Activated naive CD4-positive, alpha-beta T cell treated with anti-CD3 and anti-CD28 coated beads, Interleukin-2, amount 10 ng/mL, durations not matched to agents 7 days and 5 days (primary cell): ENCODE data around the gene TNFAIP8L2.
A peak's percentile ranks its signal among the peaks of the same experiment; 100 is the strongest.

Source experiments
- CTCF ChIA-PET: fragments of 350-600 bp; sonication (Branson Sonifier 250); formaldehyde crosslinking; loops from one replicate; lab custom pipeline; 2021; ENCODE audit warnings: antibody characterized with exemption; lab: Charles Lee
- DNase-seq: peaks from one replicate; pipeline ENCODE4 v3.0.0-alpha.2; 2020
- H3K27ac Mint-ChIP-seq: one replicate; pipeline ENCODE4 v1.8.0; 2021; ENCODE audit warnings: mild to moderate bottlenecking, moderate library complexity, mixed read lengths
- H3K27me3 Mint-ChIP-seq: one replicate; pipeline ENCODE4 v1.8.0; 2021; ENCODE audit warnings: mild to moderate bottlenecking, mixed read lengths
- H3K36me3 Mint-ChIP-seq: one replicate; pipeline ENCODE4 v1.8.0; 2021; ENCODE audit warnings: mixed read lengths
- H3K4me1 Mint-ChIP-seq: one replicate; pipeline ENCODE4 v1.8.0; 2021; ENCODE audit warnings: mixed read lengths
- H3K4me3 Mint-ChIP-seq: one replicate; pipeline ENCODE4 v1.8.0; 2021; ENCODE audit warnings: mild to moderate bottlenecking, moderate library complexity, mixed read lengths
- H3K9me3 Mint-ChIP-seq: one replicate; pipeline ENCODE4 v1.8.0; 2021; ENCODE audit warnings: mixed read lengths

The TNFAIP8L2 gene

DNA sequence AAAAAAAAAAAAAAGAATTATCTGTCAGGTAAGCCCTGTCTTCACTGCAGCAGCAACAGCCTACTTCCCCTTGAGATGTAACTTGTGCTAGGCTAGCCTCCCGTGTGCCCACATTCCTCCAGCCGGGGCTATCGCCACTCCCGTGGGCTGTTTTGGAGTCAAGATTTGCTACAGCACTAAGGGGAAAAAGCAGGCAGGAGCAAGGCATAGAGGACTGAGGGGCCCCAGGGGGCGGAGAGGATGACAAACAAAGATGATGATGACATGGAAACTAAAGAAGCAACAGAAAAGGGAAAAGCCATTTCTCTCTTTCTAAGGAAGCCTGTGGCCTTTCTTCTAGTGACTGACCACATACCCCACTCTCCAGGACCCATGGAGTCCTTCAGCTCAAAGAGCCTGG, 1.9 kb downstream of the TNFAIP8L2 start:
- CTCF ChIA-PET, result interaction anchor here (1.9 to 8.9 kb wide), 2 partner anchors 58 to 94 kb away, joined by 7 to 160 read pairs; no protein-coding TSS in a partner anchor
- Mint-ChIP-seq H3K9me3 (no peaks in the 10 kb centered on the region), H3K4me1 (peaks cover 69% of the 10 kb centered on the region), H3K27ac (peak overlapping the region; percentile 94), H3K4me3 (peak overlapping the region; percentile 97), H3K27me3 (no peaks in the 10 kb centered on the region), H3K36me3 (peaks cover 53% of the 10 kb centered on the region)
- DNase-seq, result no peak

- no peaks in the 10 kb centered on the region for H3K9me3 Mint-ChIP-seq
- peaks cover 53% of the 10 kb centered on the region for H3K36me3 Mint-ChIP-seq
- no peak for DNase-seq
- peak overlapping the region; percentile 97 for H3K4me3 Mint-ChIP-seq
- CTCF ChIA-PET, result interaction anchor here (1.9 to 8.9 kb wide), 2 partner anchors 58 to 94 kb away, joined by 7 to 160 read pairs; no protein-coding TSS in a partner anchor
- H3K27me3 Mint-ChIP-seq, result no peaks in the 10 kb centered on the region
- H3K4me1 Mint-ChIP-seq, result peaks cover 71% of the 10 kb centered on the region
- H3K27ac Mint-ChIP-seq, result peak overlapping the region; percentile 94
Observed at GRCh38 chr1:151158751-151159251, 2.4 kb downstream of the TNFAIP8L2 start.

DNA sequence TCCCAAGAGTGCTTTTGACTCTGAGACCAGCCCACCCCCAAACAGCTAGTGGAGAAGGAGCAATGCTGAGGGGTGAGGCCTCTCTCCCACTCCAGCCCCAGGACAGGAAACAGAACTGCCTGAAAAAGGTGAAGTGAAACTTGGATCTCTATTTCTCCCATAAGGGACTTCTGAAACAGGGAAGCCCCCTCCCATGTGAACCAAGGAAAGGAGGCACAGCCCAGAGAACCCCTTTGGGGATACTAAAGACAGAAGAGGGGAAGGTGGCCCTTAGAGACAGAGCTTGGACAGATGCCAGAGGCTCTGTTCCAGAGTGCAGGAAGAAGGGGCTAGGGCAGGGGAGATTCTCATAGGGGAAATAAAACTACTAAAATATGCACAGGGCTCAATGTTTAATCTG, 2.9 kb downstream of the TNFAIP8L2 start:
- Mint-ChIP-seq H3K4me1 (peaks cover 75% of the 10 kb centered on the region), H3K4me3 (peak overlapping the region; percentile 41), H3K36me3 (peaks cover 58% of the 10 kb centered on the region), H3K27ac (peak overlapping the region; percentile 94), H3K9me3 (no peaks in the 10 kb centered on the region), H3K27me3 (no peaks in the 10 kb centered on the region)
- DNase-seq, result no peak
- CTCF ChIA-PET, result interaction anchor here (1.9 to 8.9 kb wide), 2 partner anchors 59 to 93 kb away, joined by 7 to 160 read pairs; no protein-coding TSS in a partner anchor

- Mint-ChIP-seq H3K27ac (peak overlapping the region; percentile 93), H3K4me1 (peaks cover 71% of the 10 kb centered on the region), H3K9me3 (no peaks in the 10 kb centered on the region), H3K27me3 (peaks cover 4% of the 10 kb centered on the region), H3K4me3 (peak overlapping the region; percentile 86), H3K36me3 (peaks cover 63% of the 10 kb centered on the region)
- DNase-seq, result no peak
- CTCF ChIA-PET, result interaction anchor here (0.9 to 1.0 kb wide), 2 partner anchors 65 to 140 kb away, joined by 3 read pairs; no protein-coding TSS in a partner anchor
Observed at GRCh38 chr1:151164732-151165280, 8.4 kb downstream of the TNFAIP8L2 start.

DNA sequence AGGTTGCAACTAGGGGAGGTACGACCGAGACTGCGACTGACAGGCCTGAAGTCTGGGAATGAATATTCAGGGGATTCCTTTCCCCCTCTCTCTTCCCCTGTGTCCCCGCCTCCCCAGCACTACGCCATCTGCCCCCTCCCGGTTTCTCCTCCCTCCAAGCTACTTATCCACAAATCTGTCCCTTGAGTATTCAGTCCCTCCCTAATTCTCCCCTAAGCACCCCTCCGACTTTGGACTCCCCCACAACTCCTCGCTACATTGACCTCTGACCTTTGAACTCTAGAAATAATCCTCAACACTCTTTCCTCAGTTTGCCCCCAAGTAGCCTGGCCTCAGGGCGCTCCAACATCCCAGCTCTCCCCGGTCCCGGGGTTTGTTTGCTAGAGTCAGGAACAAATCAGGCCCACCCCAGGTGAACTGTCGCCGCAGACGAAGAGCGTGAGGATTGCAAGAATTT, 8.9 kb downstream of the TNFAIP8L2 start:
- Mint-ChIP-seq H3K9me3 (no peaks in the 10 kb centered on the region), H3K27me3 (peaks cover 4% of the 10 kb centered on the region), H3K4me3 (peak overlapping the region; percentile 86), H3K4me1 (peaks cover 67% of the 10 kb centered on the region), H3K27ac (peak overlapping the region; percentile 93), H3K36me3 (peaks cover 59% of the 10 kb centered on the region)
- DNase-seq, result no peak
- CTCF ChIA-PET, result interaction anchor here (0.9 to 1.0 kb wide), 2 partner anchors 66 to 141 kb away, joined by 3 read pairs; no protein-coding TSS in a partner anchor

DNA sequence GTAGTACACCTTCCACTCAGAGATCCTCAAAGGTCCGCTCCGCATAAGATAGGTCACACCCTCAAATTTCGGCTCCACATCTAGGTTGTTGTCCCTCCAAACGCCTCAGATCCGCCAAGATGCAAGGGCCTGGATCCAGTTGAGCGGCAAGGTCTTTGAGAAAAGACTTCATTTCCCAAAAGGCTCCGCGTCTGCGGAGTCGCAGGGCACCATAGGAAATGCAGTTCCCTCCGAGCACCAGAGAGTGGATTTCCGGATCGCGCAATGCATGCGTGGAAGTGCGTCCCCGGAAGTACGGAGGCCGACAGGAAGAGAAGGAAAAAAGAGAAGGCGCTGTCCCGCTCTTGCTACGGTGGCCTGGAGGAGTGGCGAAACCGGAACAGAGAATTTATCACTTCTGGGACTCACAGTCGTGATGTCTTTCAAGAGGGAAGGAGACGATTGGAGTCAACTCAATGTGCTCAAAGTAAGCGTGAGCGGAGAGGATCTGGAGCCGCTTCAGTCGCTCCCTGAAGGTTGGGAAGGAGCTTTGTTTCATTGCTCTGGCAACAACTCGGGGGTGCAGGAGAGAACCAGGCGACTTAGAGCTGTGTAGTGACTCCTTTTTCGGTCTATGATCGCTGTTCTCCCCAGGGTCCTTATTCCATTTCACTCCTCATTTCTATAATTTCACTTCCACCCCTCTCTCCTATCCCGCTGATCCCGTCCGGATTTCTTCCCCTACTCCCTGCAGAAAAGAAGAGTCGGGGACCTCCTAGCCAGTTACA, 9.5 kb downstream of the TNFAIP8L2 start, which contains the start of the genes LYSMD1 and SCNM1:
TSS of gene LYSMD1 (minus strand) at position 165 of the 767 bp plus-strand sequence. CDS start 644 bp downstream, outside the sequence.
TSS of gene SCNM1 (plus strand) at position 407 of the 767 bp plus-strand sequence. CDS start at position 416, 9 bp downstream.
- CTCF ChIA-PET, result interaction anchor here (0.8 to 1.8 kb wide), 5 partner anchors 9 to 141 kb away, joined by 3 to 4 read pairs (median 4); partner anchors contain the start of genes TMOD4 and TNFAIP8L2
- Mint-ChIP-seq H3K27ac (peak within 1 kb of the TSS; percentile 93), H3K4me3 (peak within 1 kb of the TSS; percentile 86), H3K4me1 (peaks cover 61% of the 10 kb centered on the region), H3K9me3 (no peaks in the 10 kb centered on the region), H3K36me3 (peaks cover 53% of the 10 kb centered on the region), H3K27me3 (peaks cover 4% of the 10 kb centered on the region)
- peak; percentile 98 for DNase-seq

GRCh38 chr1:151166505-151166956, 10.1 kb downstream of the TNFAIP8L2 start:
- CTCF ChIA-PET, result interaction anchor here (0.8 to 1.8 kb wide), 4 partner anchors 9 to 66 kb away, joined by 3 to 4 read pairs (median 4); partner anchors contain the start of genes TMOD4 and TNFAIP8L2
- H3K9me3 Mint-ChIP-seq, result no peaks in the 10 kb centered on the region
- peak overlapping the region; percentile 86 for H3K4me3 Mint-ChIP-seq
- DNase-seq, result no peak
- H3K36me3 Mint-ChIP-seq, result peaks cover 50% of the 10 kb centered on the region
- peak overlapping the region; percentile 93 for H3K27ac Mint-ChIP-seq
- peaks cover 56% of the 10 kb centered on the region for H3K4me1 Mint-ChIP-seq
- peaks cover 4% of the 10 kb centered on the region for H3K27me3 Mint-ChIP-seq

DNA sequence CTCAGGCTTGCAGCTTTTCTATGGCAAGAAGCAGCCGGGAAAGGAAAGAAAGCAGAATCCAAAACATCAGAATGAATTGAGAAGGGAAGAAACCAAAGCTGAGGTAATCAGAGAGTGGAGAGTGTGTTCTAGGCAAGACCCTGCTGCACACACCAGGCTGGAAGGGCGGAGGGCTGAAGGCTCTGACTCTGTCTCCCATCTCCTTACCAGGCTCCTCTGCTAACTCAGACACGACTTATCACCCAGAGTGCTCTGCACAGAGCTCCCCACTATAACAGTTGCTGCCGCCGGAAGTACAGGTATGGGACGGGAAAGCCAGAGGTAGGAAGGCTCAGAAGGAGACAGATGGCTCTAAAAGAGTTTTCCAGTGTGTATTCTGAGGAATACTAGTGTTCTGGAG, 10.7 kb downstream of the TNFAIP8L2 start:
- no peak for DNase-seq
- H3K9me3 Mint-ChIP-seq, result no peaks in the 10 kb centered on the region
- CTCF ChIA-PET, result interaction anchor here (1.0 to 1.8 kb wide), 2 partner anchors 9 to 67 kb away, joined by 3 to 4 read pairs; partner anchors contain the start of gene TMOD4
- peak overlapping the region; percentile 86 for H3K4me3 Mint-ChIP-seq
- H3K27ac Mint-ChIP-seq, result peak overlapping the region; percentile 74
- H3K4me1 Mint-ChIP-seq, result peaks cover 50% of the 10 kb centered on the region
- peaks cover 45% of the 10 kb centered on the region for H3K36me3 Mint-ChIP-seq
- H3K27me3 Mint-ChIP-seq, result peaks cover 4% of the 10 kb centered on the region

- no peak overlapping the region for H3K4me3 Mint-ChIP-seq
- peaks cover 39% of the 10 kb centered on the region for H3K36me3 Mint-ChIP-seq
- no peak overlapping the region for H3K27ac Mint-ChIP-seq
- H3K9me3 Mint-ChIP-seq, result no peaks in the 10 kb centered on the region
- H3K27me3 Mint-ChIP-seq, result no peaks in the 10 kb centered on the region
- H3K4me1 Mint-ChIP-seq, result peaks cover 21% of the 10 kb centered on the region
- no peak for DNase-seq
- CTCF ChIA-PET, result interaction anchor here (0.5 to 1.1 kb wide), 4 partner anchors 14 to 169 kb away, joined by 3 to 7 read pairs (median 3); no protein-coding TSS in a partner anchor
Observed at GRCh38 chr1:151171190-151171589, 14.7 kb downstream of the TNFAIP8L2 start.

- H3K4me3 Mint-ChIP-seq, result no peak overlapping the region
- no peaks in the 10 kb centered on the region for H3K4me1 Mint-ChIP-seq
- no peaks in the 10 kb centered on the region for H3K27me3 Mint-ChIP-seq
- CTCF ChIA-PET, result interaction anchor here (0.7 to 1.3 kb wide), 4 partner anchors 8 to 75 kb away, joined by 3 to 4 read pairs (median 4); no protein-coding TSS in a partner anchor
- no peak for DNase-seq
- H3K9me3 Mint-ChIP-seq, result no peaks in the 10 kb centered on the region
- H3K27ac Mint-ChIP-seq, result peak overlapping the region; percentile 30
- H3K36me3 Mint-ChIP-seq, result peaks cover 43% of the 10 kb centered on the region
Observed at GRCh38 chr1:151175041-151175741, 18.7 kb downstream of the TNFAIP8L2 start.

DNA sequence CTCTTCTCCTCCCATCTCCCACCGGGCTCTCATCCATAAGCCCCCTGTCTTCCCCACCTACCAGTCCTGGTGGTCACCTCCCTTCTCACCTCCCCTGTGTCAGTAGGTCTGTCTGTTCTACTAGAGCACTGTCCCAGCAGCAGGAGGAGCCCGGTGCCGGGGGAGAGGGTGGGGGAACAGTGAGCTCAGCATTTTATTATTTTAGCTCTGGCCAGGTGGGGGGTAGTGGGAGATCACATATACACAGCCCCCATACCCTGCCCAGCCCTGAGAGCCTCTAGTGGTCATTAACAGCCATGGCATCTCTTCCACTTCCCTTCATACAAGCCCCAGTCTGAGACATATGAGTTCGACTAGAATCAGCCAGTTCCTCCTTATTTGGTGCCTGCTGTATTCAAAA, 19.4 kb downstream of the TNFAIP8L2 start, which contains the start of gene TMOD4:
TSS of gene TMOD4 (minus strand) at position 119 of the 400 bp plus-strand sequence. CDS start 1,106 bp downstream, outside the sequence.
- H3K4me3 Mint-ChIP-seq, result no peak within 1 kb of the TSS
- H3K36me3 Mint-ChIP-seq, result peaks cover 49% of the 10 kb centered on the region
- DNase-seq, result no peak
- H3K27me3 Mint-ChIP-seq, result no peaks in the 10 kb centered on the region
- no peaks in the 10 kb centered on the region for H3K4me1 Mint-ChIP-seq
- CTCF ChIA-PET, result interaction anchor here (0.6 to 1.0 kb wide), 3 partner anchors 9 to 486 kb away, joined by 3 to 4 read pairs (median 4); no protein-coding TSS in a partner anchor
- peak within 1 kb of the TSS; percentile 47 for H3K27ac Mint-ChIP-seq
- no peaks in the 10 kb centered on the region for H3K9me3 Mint-ChIP-seq

- Mint-ChIP-seq H3K36me3 (peaks cover 55% of the 10 kb centered on the region), H3K4me1 (no peaks in the 10 kb centered on the region), H3K9me3 (no peaks in the 10 kb centered on the region), H3K27me3 (no peaks in the 10 kb centered on the region), H3K4me3 (no peak overlapping the region), H3K27ac (peak overlapping the region; percentile 47)
- DNase-seq, result no peak
- CTCF ChIA-PET, result interaction anchor here (0.6 to 1.4 kb wide), 5 partner anchors 8 to 485 kb away, joined by 3 to 4 read pairs (median 4); partner anchors contain the start of genes LYSMD1 and SCNM1
Observed at GRCh38 chr1:151176514-151177045, 20.1 kb downstream of the TNFAIP8L2 start.
